GM12878 (cell line): ENCODE measurements around the gene ZSCAN9. TPM values are rescaled to one million over a fixed set of nuclear protein-coding genes. Genes with fewer than 3 reads are reported as not detected.

Experiments used
- ATAC-seq: fragments of 200-7000 bp; cut with Tn5 transposase; 3 replicates; pipeline ENCODE4 v1.9.1; 2020; ENCODE audit warnings: mild to moderate bottlenecking, moderate library complexity
- BruUV-seq: library from RNA; stranded (reverse); fragments of 400-500 nt; replicated peaks from 2 replicates; lab custom pipeline; 2021; lab: Mats Ljungman, UMichigan
- CTCF ChIA-PET: fragments of 300-600 bp; sonication (Branson Sonifier 250); formaldehyde crosslinking; extraction: SDS; loops from one replicate; lab custom pipeline; 2021; ENCODE audit warnings: inconsistent platforms; lab: Yijun Ruan, JAX
- POLR2A ChIA-PET: fragments of 350-600 bp; formaldehyde crosslinking; extraction: SDS; loops from one replicate; lab custom pipeline; 2021; ENCODE audit warnings: inconsistent platforms; lab: Charles Lee
- RAD21 ChIA-PET: fragments of 300-600 bp; sonication (Branson Sonifier 250); formaldehyde crosslinking; loops from one replicate; lab custom pipeline; 2023; ENCODE audit warnings: antibody characterized with exemption; ENCODE audit not compliant: unreplicated experiment; lab: Charles Lee
- SMC1A ChIA-PET: fragments of 300-600 bp; sonication (Branson Sonifier 250); formaldehyde crosslinking; loops from one replicate; lab custom pipeline; 2023; ENCODE audit not compliant: unreplicated experiment, uncharacterized antibody; lab: Charles Lee
- DNase-seq: peaks from one replicate; pipeline ENCODE4 v3.0.0-alpha.2; 2011; ENCODE audit warnings: low read depth, low spot score
- FAIRE-seq: peaks from 3 replicates; lab custom pipeline; 2011; peaks lifted over from hg19 to GRCh38; lab: Jason Lieb, UNC
- H2AFZ ChIP-seq: 2 replicates; pipeline ENCODE4 v1.6.0; 2011; ENCODE audit warnings: low read depth, low read length, control low read depth; ENCODE audit not compliant: control insufficient read depth
- H3K27ac ChIP-seq: 2 replicates; pipeline ENCODE4 v1.5.1; 2011; ENCODE audit warnings: control low read depth; ENCODE audit not compliant: control insufficient read depth, insufficient read depth
- H3K27me3 ChIP-seq, 2 experiments: replicated peaks in 1 of 2; 2 replicates each; pipeline versions ENCODE4 v1.6.0 to v1.6.1; 2011; ENCODE audit warnings: low read length in 1 of 2; ENCODE audit not compliant: control insufficient read depth in 2 of 2, insufficient read depth in 2 of 2
- H3K36me3 ChIP-seq, 2 experiments: 2 replicates each; pipeline ENCODE4 v1.5.1; 2011; ENCODE audit warnings: low read length in 1 of 2; ENCODE audit not compliant: control insufficient read depth in 2 of 2, insufficient read depth in 2 of 2
- H3K4me1 ChIP-seq: 2 replicates; pipeline ENCODE4 v1.6.1; 2011; ENCODE audit warnings: mild to moderate bottlenecking, low read length, moderate library complexity, mixed read lengths; ENCODE audit not compliant: control insufficient read depth, insufficient read depth
- H3K4me2 ChIP-seq: 2 replicates; pipeline ENCODE4 v1.6.0; 2011; ENCODE audit warnings: control low read depth; ENCODE audit not compliant: control insufficient read depth, insufficient read depth
- H3K4me3 ChIP-seq: fragments of 200-600 bp; sonication (generic); 2 replicates; pipeline ENCODE4 v1.5.1; 2016
- H3K79me2 ChIP-seq: 2 replicates; pipeline ENCODE4 v1.6.0; 2011; ENCODE audit warnings: low read length; ENCODE audit not compliant: control insufficient read depth, insufficient read depth
- H3K9ac ChIP-seq: 2 replicates; pipeline ENCODE4 v1.8.0; 2011; ENCODE audit warnings: low read length, control low read depth, mixed read lengths; ENCODE audit not compliant: control insufficient read depth, insufficient read depth
- H3K9me3 ChIP-seq: replicated peaks from 3 replicates; pipeline ENCODE4 v1.5.1; 2011; ENCODE audit warnings: mild to moderate bottlenecking, low read length; ENCODE audit not compliant: control insufficient read depth, insufficient read depth
- H4K20me1 ChIP-seq: 2 replicates; pipeline ENCODE4 v1.6.0; 2011; ENCODE audit not compliant: control insufficient read depth, insufficient read depth
- ASH2L ChIP-seq: fragments of 300-600, 200-600 bp; sonication (generic); IDR thresholded peaks from 2 replicates; pipeline ENCODE4 v1.6.1; 2017; ENCODE audit warnings: low read depth, mild to moderate bottlenecking, borderline replicate concordance
- CHD4 ChIP-seq: fragments of 200-600 bp; sonication (generic); IDR thresholded peaks from 2 replicates; pipeline ENCODE4 v1.6.1; 2016; ENCODE audit warnings: mild to moderate bottlenecking
- CREB1 ChIP-seq: IDR thresholded peaks from 2 replicates; pipeline ENCODE4 v1.6.1; 2012; ENCODE audit warnings: low read depth, mild to moderate bottlenecking, inconsistent platforms
- IKZF1 ChIP-seq: fragments of 450-650 bp; conservative IDR thresholded peaks from 2 replicates; pipeline ENCODE4 v1.6.1; 2017; ENCODE audit warnings: antibody characterized with exemption, mild to moderate bottlenecking
- JUNB ChIP-seq: IDR thresholded peaks from 2 replicates; pipeline ENCODE4 v1.6.1; 2016; ENCODE audit warnings: antibody characterized with exemption, mild to moderate bottlenecking
- KLF5 ChIP-seq: fragments of 450-650 bp; IDR thresholded peaks from 2 replicates; pipeline ENCODE4 v1.6.1; 2014; ENCODE audit warnings: mild to moderate bottlenecking; ENCODE audit not compliant: partially characterized antibody
- NR2C1 ChIP-seq: fragments of 450-650 bp; IDR thresholded peaks from 2 replicates; pipeline ENCODE4 v1.6.1; 2017; ENCODE audit warnings: antibody characterized with exemption, mild to moderate bottlenecking, moderate library complexity
- PML ChIP-seq: IDR thresholded peaks from 2 replicates; pipeline ENCODE4 v1.6.1; 2012; ENCODE audit warnings: low read length, inconsistent platforms
- SUPT20H ChIP-seq: IDR thresholded peaks from 2 replicates; pipeline ENCODE4 v1.6.1; 2011; ENCODE audit warnings: low read depth, mild to moderate bottlenecking, low read length, moderate library complexity, borderline replicate concordance; ENCODE audit not compliant: control insufficient read depth
- YY1 ChIP-seq: IDR thresholded peaks from 2 replicates; pipeline ENCODE4 v1.6.1; 2011; ENCODE audit warnings: low read depth, mild to moderate bottlenecking, low read length
- ZNF274 ChIP-seq: IDR thresholded peaks from one replicate; pipeline ENCODE4 v1.8.0; 2011; ENCODE audit not compliant: insufficient read length, insufficient read depth
- ZSCAN29 ChIP-seq: fragments of 450-650 bp; IDR thresholded peaks from 2 replicates; pipeline ENCODE4 v1.6.1; 2017; ENCODE audit warnings: mild to moderate bottlenecking, moderate library complexity
- WGBS: methylation state at CpG from one replicate; pipeline ENCODE4 v1.1.6; 2016; ENCODE audit warnings: low lambda C conversion rate; ENCODE audit not compliant: insufficient replicate concordance, insufficient coverage; ENCODE audit errors: missing lambda C conversion rate; 5-methylcytosine and 5-hydroxymethylcytosine counted together
- in situ Hi-C: fragments of 300-500 bp; cut with MboI; formaldehyde crosslinking; loops from 9 replicates; pipeline ENCODE4 v1.14.3; 2018; ENCODE audit warnings: mixed read lengths
- intact Hi-C: fragments of 100-400 bp; cut with micrococcal nuclease; formaldehyde crosslinking; loops from one replicate; pipeline ENCODE4 v1.14.2; 2022; ENCODE audit not compliant: unreplicated experiment
- polyA plus RNA-seq, 11 experiments: library from polyadenylated mRNA; depleted of rRNA in 4 of 11; unstranded in 6 of 11; stranded (reverse) in 5 of 11; fragments of >200 nt; fragmentation: Nextera tagmentation in 4 of 11; fragmentation: Illumina TruSeq in 1 of 11; extraction: Ambion mirVana in 4 of 11; extraction: Trizol in 1 of 11; gene quantifications; 1 replicate in 1 of 11; 2 replicates in 10 of 11; pipeline versions ENCODE4 v1.2.1 to v1.2.3, GENCODE V29; 2011 to 2016; ENCODE audit warnings: inconsistent platforms in 2 of 11, missing spikeins in 2 of 11, low read depth in 1 of 11
- total RNA-seq, 4 experiments: library from RNA; depleted of rRNA in 3 of 4; stranded (reverse); fragments of >200 nt in 3 of 4; fragmentation: Illumina TruSeq in 1 of 4; extraction: Trizol in 1 of 4; gene quantifications; 2 replicates each; pipeline versions ENCODE4 v1.2.1 to v1.2.3, GENCODE V29; 2013 to 2021
- TF ChIP-seq, protein P1 (sequence below): fragments of 450-650 bp; IDR thresholded peaks from 2 replicates; pipeline ENCODE4 v1.6.1; 2017; ENCODE audit warnings: mild to moderate bottlenecking, low read depth, inconsistent platforms; ENCODE audit not compliant: poor library complexity, severe bottlenecking
- TF ChIP-seq, protein P2 (sequence below), 3 experiments: IDR thresholded peaks in 2 of 3; conservative IDR thresholded peaks in 1 of 3; 2 replicates each; pipeline ENCODE4 v1.5.1; 2011; ENCODE audit warnings: low read depth in 3 of 3, low read length in 3 of 3, mild to moderate bottlenecking in 3 of 3, control low read depth in 2 of 3, moderate library complexity in 2 of 3, inconsistent platforms in 1 of 3, mixed read lengths in 1 of 3; ENCODE audit not compliant: control insufficient read depth in 2 of 3, insufficient read depth in 1 of 3; ENCODE audit errors: extremely low read depth in 1 of 3
- TF ChIP-seq, protein P3 (sequence below): fragments of 450-650 bp; conservative IDR thresholded peaks from 2 replicates; pipeline ENCODE4 v1.6.1; 2017; ENCODE audit warnings: mild to moderate bottlenecking, moderate library complexity

Gene ZSCAN9
- total and polyA plus RNA-seq, 10 of the 15 experiments (the other 5 are each of a cell fraction or from before 2014, with no cell fraction given): 8.1 to 28.7 (median 17.4) TPM

DNA sequence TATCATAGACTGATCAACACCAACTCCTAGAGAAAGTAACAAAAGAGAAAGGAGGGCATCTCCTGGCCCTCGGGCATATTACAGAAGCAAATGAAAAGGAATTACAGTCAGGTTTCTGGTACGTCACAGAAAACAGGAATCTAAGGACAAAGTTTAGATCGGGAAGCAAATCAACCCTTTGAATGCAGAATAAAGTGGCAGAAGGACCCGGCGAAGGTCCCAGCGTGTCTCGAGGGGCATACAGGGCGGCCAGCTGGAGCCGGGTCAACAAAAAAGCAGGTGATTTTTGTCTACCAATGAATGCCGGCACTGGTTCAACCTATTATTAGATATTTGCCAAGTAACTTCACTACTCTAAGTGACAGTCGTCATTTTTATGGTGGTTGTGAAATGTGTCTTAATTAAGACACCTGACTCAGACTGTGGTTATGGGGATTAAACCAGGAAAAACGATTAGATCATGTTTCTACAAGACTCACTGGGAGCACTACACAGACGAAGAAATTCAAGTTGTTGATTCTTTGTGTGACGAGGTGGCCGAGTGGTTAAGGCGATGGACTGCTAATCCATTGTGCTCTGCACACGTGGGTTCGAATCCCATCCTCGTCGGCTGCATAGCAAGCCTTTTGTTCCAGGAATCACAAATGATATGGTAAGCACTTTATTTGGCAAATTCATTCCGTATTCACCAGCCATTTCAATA is 12.4 kb upstream of the ZSCAN9 start:
- ChIA-PET POLR2A (interaction anchor here (1.3 to 1.7 kb wide), 2 partner anchors 40 to 57 kb away, joined by 3 read pairs; no protein-coding TSS in a partner anchor), RAD21 (interaction anchor here (1.6 kb wide), 1 partner anchor 108 kb away, joined by 3 read pairs; no protein-coding TSS in a partner anchor), SMC1A (interaction anchor here (0.9 to 1.3 kb wide), 2 partner anchors 136 to 171 kb away, joined by 3 to 4 read pairs; no protein-coding TSS in a partner anchor), CTCF (no interaction called here)
- H3K27ac ChIP-seq: peak overlapping the region; percentile 48
- H3K4me2 ChIP-seq: peak overlapping the region; percentile 99
- H3K9me3 ChIP-seq: no peaks in the 10 kb centered on the region
- H3K36me3 ChIP-seq: no peaks in the 10 kb centered on the region
- BruUV-seq: no TSS peak
- peak overlapping the region; percentile 95 for H2AFZ ChIP-seq
- intact Hi-C loops (loop anchor here (2.0 to 10.0 kb wide), 4 partner anchors 70 to 732 kb away; partner anchors contain the start of gene ZKSCAN8), in situ Hi-C loops (no loop called here)
- no peaks in the 10 kb centered on the region for H4K20me1 ChIP-seq
- under 1% methylated on average over 21 of the region's 21 CpGs for WGBS
- H3K27me3 ChIP-seq: peaks cover 0 to 3% of the 10 kb centered on the region in 2 experiments; a peak in 2 of 4 replicates
- peak overlapping the region; percentile 71 for H3K9ac ChIP-seq
- DNase-seq (peak; percentile 77), ATAC-seq (peak; percentile 84), FAIRE-seq (peak; percentile 54)
- peaks cover 16% of the 10 kb centered on the region for H3K4me1 ChIP-seq
- no peaks in the 10 kb centered on the region for H3K79me2 ChIP-seq
- peak overlapping the region; percentile 75 for H3K4me3 ChIP-seq
- 0 out of 2 replicates have a peak, but pooled peaks have one; percentile 74 for TF ChIP-seq ZSCAN29
- TF ChIP-seq PML: 0 out of 2 replicates have a peak, but pooled peaks have one; percentile 35
- TF ChIP-seq, protein P1, sequence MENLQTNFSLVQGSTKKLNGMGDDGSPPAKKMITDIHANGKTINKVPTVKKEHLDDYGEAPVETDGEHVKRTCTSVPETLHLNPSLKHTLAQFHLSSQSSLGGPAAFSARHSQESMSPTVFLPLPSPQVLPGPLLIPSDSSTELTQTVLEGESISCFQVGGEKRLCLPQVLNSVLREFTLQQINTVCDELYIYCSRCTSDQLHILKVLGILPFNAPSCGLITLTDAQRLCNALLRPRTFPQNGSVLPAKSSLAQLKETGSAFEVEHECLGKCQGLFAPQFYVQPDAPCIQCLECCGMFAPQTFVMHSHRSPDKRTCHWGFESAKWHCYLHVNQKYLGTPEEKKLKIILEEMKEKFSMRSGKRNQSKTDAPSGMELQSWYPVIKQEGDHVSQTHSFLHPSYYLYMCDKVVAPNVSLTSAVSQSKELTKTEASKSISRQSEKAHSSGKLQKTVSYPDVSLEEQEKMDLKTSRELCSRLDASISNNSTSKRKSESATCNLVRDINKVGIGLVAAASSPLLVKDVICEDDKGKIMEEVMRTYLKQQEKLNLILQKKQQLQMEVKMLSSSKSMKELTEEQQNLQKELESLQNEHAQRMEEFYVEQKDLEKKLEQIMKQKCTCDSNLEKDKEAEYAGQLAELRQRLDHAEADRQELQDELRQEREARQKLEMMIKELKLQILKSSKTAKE: peak; percentile 73
- TF ChIP-seq NR2C1: no peak
- TF ChIP-seq ASH2L: no peak
- TF ChIP-seq CREB1: 0 out of 2 replicates have a peak, but pooled peaks have one; percentile 27
- TF ChIP-seq, protein P2, sequence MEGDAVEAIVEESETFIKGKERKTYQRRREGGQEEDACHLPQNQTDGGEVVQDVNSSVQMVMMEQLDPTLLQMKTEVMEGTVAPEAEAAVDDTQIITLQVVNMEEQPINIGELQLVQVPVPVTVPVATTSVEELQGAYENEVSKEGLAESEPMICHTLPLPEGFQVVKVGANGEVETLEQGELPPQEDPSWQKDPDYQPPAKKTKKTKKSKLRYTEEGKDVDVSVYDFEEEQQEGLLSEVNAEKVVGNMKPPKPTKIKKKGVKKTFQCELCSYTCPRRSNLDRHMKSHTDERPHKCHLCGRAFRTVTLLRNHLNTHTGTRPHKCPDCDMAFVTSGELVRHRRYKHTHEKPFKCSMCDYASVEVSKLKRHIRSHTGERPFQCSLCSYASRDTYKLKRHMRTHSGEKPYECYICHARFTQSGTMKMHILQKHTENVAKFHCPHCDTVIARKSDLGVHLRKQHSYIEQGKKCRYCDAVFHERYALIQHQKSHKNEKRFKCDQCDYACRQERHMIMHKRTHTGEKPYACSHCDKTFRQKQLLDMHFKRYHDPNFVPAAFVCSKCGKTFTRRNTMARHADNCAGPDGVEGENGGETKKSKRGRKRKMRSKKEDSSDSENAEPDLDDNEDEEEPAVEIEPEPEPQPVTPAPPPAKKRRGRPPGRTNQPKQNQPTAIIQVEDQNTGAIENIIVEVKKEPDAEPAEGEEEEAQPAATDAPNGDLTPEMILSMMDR (IDR thresholded peaks at IDR 0.05 in 2 of 3, conservative IDR thresholded peaks at IDR 0.05 in 1 of 3; ENCODE audit: control insufficient read depth in 2 of 3, extremely low read depth in 1 of 3, insufficient read depth in 1 of 3, low read depth in 3 of 3, low read length in 3 of 3): peak in 2 of 3 experiments; percentile 38 to 41; a peak in 4 of 6 replicates
- peak; percentile 60 for TF ChIP-seq JUNB
- no peak for TF ChIP-seq SUPT20H
- TF ChIP-seq, protein P3, sequence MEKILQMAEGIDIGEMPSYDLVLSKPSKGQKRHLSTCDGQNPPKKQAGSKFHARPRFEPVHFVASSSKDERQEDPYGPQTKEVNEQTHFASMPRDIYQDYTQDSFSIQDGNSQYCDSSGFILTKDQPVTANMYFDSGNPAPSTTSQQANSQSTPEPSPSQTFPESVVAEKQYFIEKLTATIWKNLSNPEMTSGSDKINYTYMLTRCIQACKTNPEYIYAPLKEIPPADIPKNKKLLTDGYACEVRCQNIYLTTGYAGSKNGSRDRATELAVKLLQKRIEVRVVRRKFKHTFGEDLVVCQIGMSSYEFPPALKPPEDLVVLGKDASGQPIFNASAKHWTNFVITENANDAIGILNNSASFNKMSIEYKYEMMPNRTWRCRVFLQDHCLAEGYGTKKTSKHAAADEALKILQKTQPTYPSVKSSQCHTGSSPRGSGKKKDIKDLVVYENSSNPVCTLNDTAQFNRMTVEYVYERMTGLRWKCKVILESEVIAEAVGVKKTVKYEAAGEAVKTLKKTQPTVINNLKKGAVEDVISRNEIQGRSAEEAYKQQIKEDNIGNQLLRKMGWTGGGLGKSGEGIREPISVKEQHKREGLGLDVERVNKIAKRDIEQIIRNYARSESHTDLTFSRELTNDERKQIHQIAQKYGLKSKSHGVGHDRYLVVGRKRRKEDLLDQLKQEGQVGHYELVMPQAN: peak; percentile 47; the same call in 1 of the 2 replicates
- TF ChIP-seq KLF5: no peak
- TF ChIP-seq IKZF1: peak; percentile 59
- no peak for TF ChIP-seq CHD4
- peak; percentile 56; the same call in 1 of the 2 replicates for TF ChIP-seq YY1
- TF ChIP-seq ZNF274: no peak
